Prostate gland (tissue), 2 donors: Measurements from ENCODE around the gene MPPED2. TPM values are rescaled to one million over a fixed set of nuclear protein-coding genes. Genes with fewer than 3 reads are reported as not detected.

Source experiments
- DNase-seq: peaks from one replicate; pipeline ENCODE4 v3.0.0-alpha.2; 2019; ENCODE audit warnings: low spot score
- H3K27ac ChIP-seq, 2 donors: fragments of 200-600 bp; sonication (generic); 2 replicates each; pipeline ENCODE4 v1.5.1; 2017 to 2019
- H3K27me3 ChIP-seq: fragments of 200-600 bp; sonication (generic); replicated peaks from 2 replicates; pipeline ENCODE4 v1.5.1; 2019; ENCODE audit not compliant: insufficient read depth
- H3K36me3 ChIP-seq, 2 donors: fragments of 200-600 bp; sonication (generic); 1 replicate in 1 of 2; 2 replicates in 1 of 2; pipeline versions ENCODE4 v1.5.1 to v1.8.1; 2017 to 2019
- H3K4me1 ChIP-seq: fragments of 200-600 bp; sonication (generic); replicated peaks from 2 replicates; pipeline ENCODE4 v1.5.1; 2019
- H3K4me3 ChIP-seq, 2 donors: fragments of 200-600 bp; sonication (generic); 2 replicates each; pipeline ENCODE4 v1.5.1; 2017 to 2019
- H3K9me3 ChIP-seq: fragments of 200-600 bp; sonication (generic); 2 replicates; pipeline ENCODE4 v1.5.1; 2017
- CTCF ChIP-seq, 4 experiments: fragments of 200-600 bp in 2 of 4; fragments of 450-650 bp in 2 of 4; sonication (generic) in 2 of 4; IDR thresholded peaks; 1 replicate in 3 of 4; 2 replicates in 1 of 4; pipeline ENCODE4 v1.5.1; 2016 to 2019; ENCODE audit warnings: antibody characterized with exemption in 4 of 4, mild to moderate bottlenecking in 2 of 4, moderate library complexity in 2 of 4
- POLR2A ChIP-seq: fragments of 450-650 bp; IDR thresholded peaks from one replicate; pipeline ENCODE4 v1.6.1; 2016; ENCODE audit warnings: antibody characterized with exemption, mild to moderate bottlenecking
- POLR2AphosphoS5 ChIP-seq: sonication (generic); formaldehyde crosslinking; IDR thresholded peaks from one replicate; pipeline ENCODE4 v1.6.1; 2017; ENCODE audit warnings: antibody characterized with exemption
- WGBS: methylation state at CpG from one replicate; pipeline ENCODE4 v1.1.5; 2018; 5-methylcytosine and 5-hydroxymethylcytosine counted together
- intact Hi-C: fragments of 100-400 bp; cut with DNase I; formaldehyde crosslinking; loops from one replicate; pipeline ENCODE4 v1.14.2; 2022
- total RNA-seq, 2 donors: library from RNA; depleted of rRNA; stranded (reverse); fragments of >200 nt; gene quantifications; one replicate each; pipeline ENCODE4 v1.1.0, GENCODE V29; 2016

Gene MPPED2
- total RNA-seq, 2 donors from 2014 or later = 28.4 to 34.9 TPM

GRCh38 chr11:30387891-30388861, 198.0 kb downstream of the MPPED2 start:
- DNase-seq = no peak
- H3K9me3 ChIP-seq = no peaks in the 10 kb centered on the region
- TF ChIP-seq POLR2A (no peak), POLR2AphosphoS5 (no peak), CTCF (IDR thresholded peaks at IDR 0.05) (no peak)
- no peak overlapping the region for H3K27ac ChIP-seq
- intact Hi-C loops = no loop called here
- no peaks in the 10 kb centered on the region for H3K36me3 ChIP-seq
- 87% methylated on average over 19 of the region's 19 CpGs for WGBS
- no peaks in the 10 kb centered on the region for H3K27me3 ChIP-seq
- no peaks in the 10 kb centered on the region for H3K4me1 ChIP-seq
- H3K4me3 ChIP-seq = no peak overlapping the region

- no peak overlapping the region for H3K4me3 ChIP-seq
- intact Hi-C loops = no loop called here
- TF ChIP-seq POLR2AphosphoS5 (no peak), CTCF (IDR thresholded peaks at IDR 0.05) (no peak), POLR2A (no peak)
- no peak for DNase-seq
- H3K4me1 ChIP-seq = no peaks in the 10 kb centered on the region
- no peaks in the 10 kb centered on the region for H3K36me3 ChIP-seq
- no peaks in the 10 kb centered on the region for H3K9me3 ChIP-seq
- 58% methylated on average over 2 of the region's 2 CpGs for WGBS
- H3K27me3 ChIP-seq = no peaks in the 10 kb centered on the region
- no peak overlapping the region for H3K27ac ChIP-seq
Observed at GRCh38 chr11:30381879-30382278, 204.3 kb downstream of the MPPED2 start.

- no peaks in the 10 kb centered on the region for H3K36me3 ChIP-seq
- H3K9me3 ChIP-seq = no peaks in the 10 kb centered on the region
- no peaks in the 10 kb centered on the region for H3K4me1 ChIP-seq
- H3K27ac ChIP-seq = no peak overlapping the region
- no peak overlapping the region for H3K4me3 ChIP-seq
- TF ChIP-seq POLR2AphosphoS5 = no peak
- TF ChIP-seq CTCF (IDR thresholded peaks at IDR 0.05) = no peak
- TF ChIP-seq POLR2A = no peak
- no peaks in the 10 kb centered on the region for H3K27me3 ChIP-seq
- no peak for DNase-seq
- intact Hi-C loops = no loop called here
Observed at GRCh38 chr11:30380846-30381245, 205.3 kb downstream of the MPPED2 start.

- WGBS = 77% methylated on average over 2 of the region's 2 CpGs
- no peak overlapping the region for H3K27ac ChIP-seq
- intact Hi-C loops = no loop called here
- H3K27me3 ChIP-seq = no peaks in the 10 kb centered on the region
- no peaks in the 10 kb centered on the region for H3K36me3 ChIP-seq
- no peaks in the 10 kb centered on the region for H3K4me1 ChIP-seq
- no peak for TF ChIP-seq CTCF (IDR thresholded peaks at IDR 0.05)
- no peak for TF ChIP-seq POLR2A
- no peak for TF ChIP-seq POLR2AphosphoS5
- no peak overlapping the region for H3K4me3 ChIP-seq
- no peak for DNase-seq
- no peaks in the 10 kb centered on the region for H3K9me3 ChIP-seq
Observed at GRCh38 chr11:30377347-30377746, 208.8 kb downstream of the MPPED2 start.

- H3K4me3 ChIP-seq = no peak overlapping the region
- H3K36me3 ChIP-seq = no peaks in the 10 kb centered on the region
- intact Hi-C loops = no loop called here
- no peaks in the 10 kb centered on the region for H3K4me1 ChIP-seq
- no peak overlapping the region for H3K27ac ChIP-seq
- WGBS = 42% methylated on average over 1 of the region's 1 CpG
- no peaks in the 10 kb centered on the region for H3K9me3 ChIP-seq
- no peak for DNase-seq
- TF ChIP-seq POLR2AphosphoS5 (peak; percentile 68), CTCF (IDR thresholded peaks at IDR 0.05) (no peak)
- H3K27me3 ChIP-seq = no peaks in the 10 kb centered on the region
Observed at GRCh38 chr11:30370164-30370563, 216.0 kb downstream of the MPPED2 start.
